ENCODE results near the gene RBM33.

Gene RBM33

DNA sequence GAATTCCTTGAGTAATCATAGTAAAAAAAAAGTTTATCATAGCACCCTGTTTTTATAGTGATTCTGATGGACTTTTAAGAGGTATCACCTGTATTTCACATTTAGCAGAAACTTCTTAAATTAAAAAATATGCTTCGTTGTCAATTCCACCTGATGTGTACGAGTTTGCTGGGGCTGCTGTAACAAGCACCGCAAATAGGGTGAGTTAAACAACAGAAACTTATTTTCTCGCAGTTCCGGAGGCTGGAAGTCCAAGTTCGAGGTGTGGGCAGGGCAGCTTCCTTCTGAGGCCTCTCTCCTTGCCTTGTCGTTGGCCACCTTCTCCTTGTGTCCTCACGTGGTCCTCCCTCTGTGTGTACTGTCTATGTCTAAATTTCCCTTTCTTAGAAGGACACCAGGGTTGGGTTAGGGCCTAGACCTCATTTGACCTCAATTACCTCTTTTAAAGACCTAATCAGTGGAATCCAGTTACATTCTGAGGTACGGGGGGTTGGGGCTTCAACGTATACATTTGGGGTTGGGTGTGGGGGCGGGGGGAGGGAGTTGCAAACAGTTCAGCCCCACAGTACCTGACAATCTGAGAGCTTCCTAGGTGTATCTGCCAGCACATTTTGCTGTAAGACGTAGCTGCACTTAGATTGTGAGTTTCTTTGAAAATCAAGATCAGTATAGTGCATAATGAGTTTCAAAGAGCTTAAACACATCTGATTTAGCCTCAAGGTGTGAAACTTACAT, 72.7 kb downstream of the RBM33 start:
- in situ Hi-C loops (cut with MboI; ENCODE audit: low sequenced_read_pairs): no loop called here

DNA sequence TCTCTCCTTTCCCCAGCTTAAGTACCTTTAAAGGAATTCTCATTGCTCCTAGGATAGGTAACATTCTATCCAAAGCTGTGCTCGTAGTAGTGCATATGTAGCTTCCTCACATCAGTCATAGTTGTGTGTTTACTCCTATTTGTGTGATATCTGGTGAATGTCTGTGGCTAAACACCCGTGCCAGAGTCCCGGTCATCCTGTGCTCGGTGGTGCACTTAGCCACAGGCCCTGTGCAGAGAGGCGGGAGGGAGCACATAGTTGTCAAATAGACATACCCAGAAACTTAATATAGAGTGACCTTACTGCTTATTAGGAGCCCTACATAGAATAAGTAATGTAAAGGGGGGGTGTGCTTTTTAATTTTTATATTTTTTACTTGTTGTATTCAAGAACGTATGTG, 76.6 kb downstream of the RBM33 start:
- in situ Hi-C loops (cut with MboI; ENCODE audit: low sequenced_read_pairs): no loop called here

DNA sequence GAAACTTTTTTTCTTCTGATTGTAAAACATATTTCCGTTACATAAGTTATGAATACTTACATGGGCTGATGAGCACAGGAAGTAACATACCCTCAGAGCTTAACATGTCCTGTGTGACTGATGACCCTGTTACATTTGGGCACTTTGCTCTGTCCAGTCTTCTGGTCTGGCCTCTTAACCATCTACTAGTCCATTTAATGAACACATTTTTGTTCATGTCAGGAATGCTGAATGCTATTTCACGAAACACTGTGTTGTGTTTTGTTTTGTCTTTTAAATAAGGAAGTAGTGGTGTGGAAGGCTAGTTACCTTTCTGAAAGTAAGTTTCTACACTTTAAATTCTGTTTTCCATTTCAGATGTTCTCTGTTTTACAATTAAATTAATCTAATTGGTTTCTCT, 77.7 kb downstream of the RBM33 start:
- in situ Hi-C loops (cut with MboI; ENCODE audit: low sequenced_read_pairs): no loop called here

DNA sequence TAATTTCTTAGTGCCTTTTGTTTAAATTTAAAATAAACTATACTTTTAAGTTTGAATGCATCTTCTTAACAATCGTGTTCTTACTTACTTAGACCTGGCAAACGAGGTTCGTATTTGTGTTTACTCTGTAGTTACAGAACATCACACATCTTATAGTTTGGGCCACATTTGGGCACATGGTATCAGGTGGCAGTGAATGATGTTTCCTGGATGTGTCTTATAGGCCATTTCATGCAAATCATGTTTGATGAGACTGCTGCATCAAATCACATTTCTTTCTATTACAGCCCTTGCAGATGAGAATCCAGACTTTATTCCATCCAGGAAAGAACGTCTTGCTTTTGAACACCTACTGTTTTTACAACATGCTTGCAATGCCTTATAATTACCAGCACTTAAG, 78.5 kb downstream of the RBM33 start:
- in situ Hi-C loops (cut with MboI; ENCODE audit: low sequenced_read_pairs): no loop called here

DNA sequence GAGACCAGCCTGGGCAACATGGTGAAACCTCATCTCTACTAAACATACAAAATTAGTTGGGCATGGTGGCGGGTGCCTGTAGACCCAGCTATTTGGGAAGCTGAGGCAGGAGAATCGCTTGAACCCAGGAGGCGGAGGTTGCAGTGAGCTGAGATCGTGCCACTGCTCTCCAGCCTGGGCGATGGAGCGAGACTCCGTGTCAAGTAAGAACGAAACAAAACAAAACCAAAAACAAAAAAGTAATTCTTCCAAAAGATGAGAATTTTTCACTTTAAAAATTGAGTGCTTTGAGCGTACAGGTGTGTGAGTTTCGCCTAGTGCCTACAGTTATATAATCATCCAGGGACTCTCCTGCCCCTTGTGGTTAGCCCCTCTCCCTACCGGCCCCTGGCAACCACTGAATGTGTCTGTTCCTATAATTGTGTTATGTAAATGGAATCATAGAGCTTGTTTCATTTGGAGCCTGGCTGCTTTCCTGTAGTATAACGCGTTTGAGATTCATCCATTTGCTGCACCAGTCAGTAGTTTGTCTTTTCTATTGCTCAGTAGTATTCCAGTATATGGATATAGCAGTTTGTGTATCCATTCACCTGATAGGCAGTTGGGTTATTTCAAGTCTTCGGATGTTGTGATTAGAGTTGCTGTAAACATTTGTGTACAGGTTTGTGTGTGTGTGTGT, 80.0 kb downstream of the RBM33 start:
- in situ Hi-C loops (cut with MboI; ENCODE audit: low sequenced_read_pairs): no loop called here

DNA sequence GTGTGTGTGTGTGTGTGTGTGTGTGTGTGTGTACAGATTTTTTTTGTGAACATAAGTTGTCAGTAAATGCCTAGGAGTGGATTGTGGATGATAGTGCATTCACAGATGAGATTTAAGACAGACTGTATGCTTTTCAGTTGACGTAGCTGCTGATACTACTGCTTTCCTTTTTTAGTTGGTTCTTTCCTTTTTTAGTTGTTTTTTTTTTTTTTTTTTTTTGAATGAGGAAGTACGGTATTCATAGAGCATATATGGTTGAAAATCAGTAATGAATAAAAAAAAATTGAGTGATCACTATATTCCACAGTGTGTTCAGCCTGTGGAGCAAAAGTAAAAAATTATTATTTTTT, 80.5 kb downstream of the RBM33 start:
- in situ Hi-C loops (cut with MboI; ENCODE audit: low sequenced_read_pairs): no loop called here

DNA sequence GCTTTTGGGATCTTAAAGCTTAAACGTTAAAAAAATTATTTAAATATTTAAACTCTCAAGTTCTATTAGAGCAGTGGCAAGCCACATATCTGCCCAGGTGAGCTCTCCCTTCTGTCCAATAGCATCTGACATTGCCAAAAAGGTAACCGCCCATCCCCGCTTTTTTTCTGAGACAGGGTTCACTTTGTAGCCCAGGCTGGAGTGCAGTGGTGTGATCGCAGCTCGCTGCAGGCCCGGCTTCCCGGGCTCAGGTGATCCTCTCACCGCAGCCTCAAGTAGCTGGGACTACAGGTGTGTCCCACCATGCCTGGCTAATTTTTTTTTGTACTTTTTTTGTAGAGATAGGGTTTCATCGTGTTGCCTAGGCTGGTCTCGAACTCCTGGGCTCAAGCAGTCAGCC, 83.2 kb downstream of the RBM33 start:
- in situ Hi-C loops (cut with MboI; ENCODE audit: low sequenced_read_pairs): no loop called here

DNA sequence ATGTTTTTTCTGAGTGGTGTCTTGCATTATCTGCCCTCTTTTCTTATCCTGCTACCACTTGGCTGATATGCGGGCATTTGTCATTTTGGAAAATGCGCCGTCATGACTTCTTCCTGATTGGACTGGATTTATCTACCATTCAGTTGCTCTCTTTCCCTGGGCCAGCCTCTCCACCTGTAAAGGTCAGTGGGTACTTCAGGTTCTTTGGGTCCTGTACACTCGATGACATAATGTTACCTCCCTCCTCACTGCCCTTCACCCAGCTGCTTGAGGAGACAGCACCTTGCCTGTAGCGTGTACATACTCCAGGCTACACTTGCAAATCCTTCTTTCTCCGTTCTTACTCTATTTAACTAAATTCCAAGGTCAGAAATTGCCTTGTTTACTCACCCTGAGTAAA, 83.7 kb downstream of the RBM33 start:
- in situ Hi-C loops (cut with MboI; ENCODE audit: low sequenced_read_pairs): no loop called here

DNA sequence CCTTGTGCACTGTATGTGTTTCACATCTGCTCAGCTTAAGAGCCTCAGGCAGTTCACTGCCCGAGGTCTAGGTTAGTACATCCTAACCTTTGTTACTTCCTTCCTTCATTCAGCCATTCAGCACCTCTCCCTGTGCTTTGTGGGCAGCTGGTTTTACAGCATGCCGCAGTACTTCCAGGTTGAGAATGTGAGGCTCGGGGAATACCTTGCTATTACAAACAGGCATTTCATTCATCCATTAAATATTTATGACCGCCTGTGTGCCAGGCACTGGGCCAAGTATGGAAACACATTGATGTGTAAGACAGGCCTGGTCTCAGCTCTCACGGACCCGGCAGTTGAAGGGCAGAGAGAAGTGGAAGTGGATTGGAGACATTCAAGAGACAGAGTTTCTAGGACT, 85.4 kb downstream of the RBM33 start:
- in situ Hi-C loops (cut with MboI; ENCODE audit: low sequenced_read_pairs): no loop called here

DNA sequence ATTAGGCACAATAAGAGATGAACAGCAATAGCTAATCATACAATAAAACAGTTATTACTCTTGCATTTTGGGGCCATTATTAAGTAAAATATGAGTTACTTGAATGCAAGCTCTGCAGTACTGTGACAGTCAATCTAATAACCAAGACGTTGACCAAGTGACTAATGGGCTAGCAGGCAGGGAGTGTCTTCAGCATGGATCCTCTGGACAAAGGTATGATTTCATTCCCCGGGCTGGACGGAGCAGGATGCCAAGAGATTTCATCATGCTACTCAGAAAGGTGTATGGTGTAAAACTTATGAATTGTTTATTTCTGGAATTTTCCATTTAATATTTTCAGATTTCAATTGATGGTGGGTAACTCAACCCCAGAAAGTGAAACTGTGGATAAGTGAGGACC, 86.9 kb downstream of the RBM33 start:
- in situ Hi-C loops (cut with MboI; ENCODE audit: low sequenced_read_pairs): no loop called here

DNA sequence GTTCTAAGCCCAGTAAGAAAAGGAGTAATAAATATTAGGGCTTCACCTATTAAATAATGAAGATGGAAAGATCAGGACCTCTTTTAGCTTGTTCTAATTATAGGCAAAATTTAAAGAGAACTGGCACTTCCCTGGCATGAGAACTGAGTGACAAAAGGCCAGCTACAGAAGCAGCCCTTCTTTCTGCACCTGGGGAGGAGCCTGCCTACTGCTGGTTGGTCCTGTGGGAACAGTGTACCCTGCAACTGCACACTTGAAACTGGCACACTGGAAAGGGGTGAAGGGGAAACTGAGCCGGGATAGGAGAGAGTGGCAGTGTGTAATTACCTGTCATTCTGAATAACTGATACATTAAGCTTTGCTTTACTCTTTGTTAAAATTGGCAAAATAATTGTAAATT, 87.4 kb downstream of the RBM33 start:
- in situ Hi-C loops (cut with MboI; ENCODE audit: low sequenced_read_pairs): no loop called here

DNA sequence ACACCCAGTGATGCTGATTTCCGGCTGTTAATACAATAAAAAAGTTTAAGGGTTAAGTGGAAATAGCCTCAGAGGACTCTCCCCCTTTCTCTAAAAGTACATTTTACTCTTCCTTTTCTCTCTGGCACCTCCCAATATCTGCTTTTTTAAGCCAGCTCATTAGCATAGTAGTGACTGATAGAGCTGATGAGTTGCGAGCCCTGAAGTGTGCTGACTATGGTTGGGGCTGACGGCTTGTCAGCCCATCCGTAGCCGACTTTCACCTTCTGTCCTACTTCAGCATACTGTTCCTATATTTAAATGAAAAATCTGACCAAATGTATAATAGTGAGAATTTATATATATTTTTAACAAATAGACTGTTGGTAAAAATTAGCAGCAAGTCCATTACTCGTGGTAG, 87.8 kb downstream of the RBM33 start:
- in situ Hi-C loops (cut with MboI; ENCODE audit: low sequenced_read_pairs): no loop called here

DNA sequence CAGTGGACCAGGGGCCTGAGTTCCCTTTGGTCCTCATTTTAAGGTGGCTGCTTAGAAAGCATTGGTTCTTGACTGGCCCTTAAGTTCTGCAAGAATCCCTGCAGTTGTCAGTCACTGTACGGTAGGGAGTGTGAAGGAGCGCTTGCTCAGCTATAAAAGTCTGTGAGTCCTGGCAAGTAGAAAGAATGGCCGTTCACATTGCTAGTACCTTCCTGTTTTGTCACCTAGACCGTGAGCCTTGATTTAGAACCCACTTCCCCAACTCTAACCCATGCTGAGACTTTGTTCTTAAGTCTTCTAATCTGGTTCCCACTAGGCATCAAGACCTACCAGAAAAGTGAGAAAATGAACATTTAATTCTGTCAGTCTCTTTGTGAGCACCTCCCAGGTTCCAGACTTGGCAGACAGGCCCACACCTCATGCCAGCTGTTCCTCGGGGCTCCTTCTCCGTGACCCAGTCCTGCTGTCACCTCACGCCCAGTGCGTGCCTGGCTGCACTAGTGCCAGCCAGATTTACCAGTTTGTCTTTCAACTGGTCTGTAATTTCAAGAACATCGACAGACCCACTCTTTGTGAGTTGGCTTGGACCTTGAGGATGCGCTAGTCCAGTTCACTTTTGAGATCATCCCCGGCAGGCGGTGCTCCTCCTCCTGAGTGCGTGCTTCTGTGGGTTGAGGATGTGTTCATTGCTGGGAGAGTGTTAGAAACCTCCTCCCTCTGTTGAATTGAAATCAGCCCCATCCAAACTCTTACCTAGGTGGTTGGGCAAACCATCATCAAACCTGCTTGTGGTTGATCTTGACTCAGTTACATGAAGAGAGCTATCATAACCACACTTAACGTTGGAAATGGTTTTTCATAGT, 89.4 kb downstream of the RBM33 start:
- in situ Hi-C loops (cut with MboI; ENCODE audit: low sequenced_read_pairs): no loop called here

DNA sequence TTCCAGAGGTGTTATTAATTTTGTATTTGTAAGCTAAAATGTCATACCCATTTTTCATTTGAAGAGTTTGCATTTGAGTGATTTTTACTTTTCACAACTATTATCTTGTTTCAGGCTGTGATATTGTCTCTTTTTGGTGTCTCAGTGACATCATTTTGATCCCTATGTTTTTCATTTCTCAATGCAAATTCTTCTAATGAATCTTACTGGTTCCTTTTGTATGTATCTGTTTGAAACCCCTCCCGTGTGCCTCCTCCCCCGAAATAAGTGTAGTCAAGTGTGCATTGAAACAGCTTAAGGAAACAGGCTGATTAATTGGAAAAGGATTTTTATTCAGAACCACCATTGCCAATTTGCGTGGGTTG, 90.0 kb downstream of the RBM33 start:
- in situ Hi-C loops (cut with MboI; ENCODE audit: low sequenced_read_pairs): no loop called here

DNA sequence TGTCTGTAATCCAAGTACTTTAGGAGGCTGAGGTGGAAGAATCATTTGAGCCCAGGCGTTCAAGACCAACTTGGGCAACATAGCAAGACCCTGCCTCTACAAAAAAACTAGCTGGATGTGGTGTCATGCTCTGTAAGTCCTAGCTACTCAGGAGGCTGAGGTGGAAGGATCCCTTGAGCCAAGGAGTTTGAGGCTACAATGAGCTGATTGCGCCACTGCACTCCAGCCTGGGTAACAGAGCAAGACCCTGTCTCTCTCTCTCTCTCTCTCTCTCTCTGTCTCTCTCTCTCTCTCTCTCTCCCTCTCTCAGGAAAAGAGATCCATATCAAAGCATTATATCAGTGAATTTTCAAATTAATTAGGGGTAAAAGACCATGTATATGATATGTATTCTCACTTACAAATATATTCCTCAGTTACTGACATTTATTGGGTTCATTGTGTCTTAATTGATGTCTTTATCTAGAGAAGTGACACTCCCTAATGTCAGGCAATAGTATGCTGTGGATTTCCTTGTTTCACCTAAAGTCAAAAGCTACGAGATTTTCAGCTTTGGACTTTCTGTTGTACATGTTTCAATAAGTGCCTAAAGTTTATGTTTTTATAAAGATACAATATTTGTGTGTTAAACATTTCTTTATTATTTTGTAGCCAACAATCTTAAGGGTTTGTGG, 91.1 kb downstream of the RBM33 start:
- in situ Hi-C loops (cut with MboI; ENCODE audit: low sequenced_read_pairs): no loop called here

DNA sequence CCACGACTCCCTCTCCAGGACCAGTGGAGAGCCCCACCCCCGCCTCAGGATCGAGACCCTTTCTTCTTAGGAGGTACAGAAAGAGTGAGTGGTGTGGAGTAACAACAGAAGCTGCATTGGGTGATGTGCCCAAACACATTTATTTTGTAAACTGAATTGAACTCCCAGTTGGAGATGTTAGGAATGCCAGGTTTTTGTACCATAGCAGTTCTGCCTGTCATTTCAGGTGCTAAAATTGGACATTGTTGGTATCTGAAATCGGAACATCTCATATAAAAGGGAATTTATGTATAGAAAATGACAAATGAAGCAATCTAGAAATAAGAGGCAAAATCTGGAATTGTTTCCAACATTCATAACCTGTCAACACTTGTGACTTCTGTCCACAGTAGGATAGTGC, 93.1 kb downstream of the RBM33 start:
- in situ Hi-C loops (cut with MboI; ENCODE audit: low sequenced_read_pairs): no loop called here

DNA sequence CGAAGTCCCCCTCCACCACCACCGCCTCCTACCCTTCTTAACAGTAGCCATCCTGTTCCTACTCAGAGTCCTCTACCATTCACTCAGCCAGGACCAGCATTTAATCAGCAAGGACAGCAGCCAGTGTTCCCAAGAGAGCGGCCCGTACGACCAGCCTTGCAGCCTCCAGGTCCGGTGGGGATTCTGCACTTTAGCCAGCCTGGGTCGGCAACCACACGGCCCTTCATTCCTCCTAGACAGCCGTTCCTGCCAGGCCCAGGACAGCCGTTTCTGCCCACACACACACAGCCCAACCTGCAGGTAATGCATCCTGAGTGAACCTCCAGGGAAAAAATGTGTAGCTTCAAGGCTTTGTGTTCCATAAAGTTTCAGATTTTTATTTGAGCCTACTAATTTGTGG, 93.6 kb downstream of the RBM33 start:
- in situ Hi-C loops (cut with MboI; ENCODE audit: low sequenced_read_pairs): no loop called here

DNA sequence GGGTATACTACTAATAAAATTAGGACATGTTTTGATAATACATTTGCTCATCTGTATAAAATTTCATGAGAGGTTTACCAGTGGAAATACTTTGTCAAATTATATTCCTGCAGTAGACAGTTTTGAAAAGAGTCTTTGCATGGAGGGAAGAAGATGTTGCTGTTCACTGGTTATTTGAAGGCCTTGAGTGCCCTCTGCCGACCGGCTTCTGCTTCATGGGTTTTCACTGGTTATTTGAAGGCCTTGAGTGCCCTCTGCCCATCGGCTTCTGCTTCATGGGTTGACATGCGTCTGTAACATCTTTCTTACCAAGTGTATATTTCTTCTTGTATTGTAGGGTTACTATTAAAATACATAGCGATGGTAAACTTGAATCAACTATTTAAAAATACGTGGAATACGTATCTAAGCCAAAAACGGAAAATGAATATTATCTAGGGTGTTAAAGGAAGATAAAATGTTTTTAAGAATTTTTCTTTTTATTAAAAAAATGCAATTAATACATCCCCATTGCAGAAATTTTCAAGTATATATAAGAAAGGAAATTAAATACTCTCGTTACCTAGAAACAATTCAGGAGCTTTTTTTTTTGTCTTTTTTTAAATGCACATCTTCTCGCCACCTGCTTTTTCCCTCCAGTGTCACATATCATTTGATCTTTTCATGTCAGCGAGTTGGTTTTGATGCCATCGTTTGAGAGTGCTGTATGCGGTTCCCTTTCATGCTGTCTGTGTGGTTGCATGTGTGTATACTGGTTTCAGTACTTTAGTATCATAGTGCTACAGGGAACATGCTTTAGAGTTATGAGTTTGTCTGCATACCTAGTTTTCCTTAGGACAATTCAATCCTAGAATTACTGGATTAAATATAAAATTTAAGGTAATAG, 94.4 kb downstream of the RBM33 start:
- in situ Hi-C loops (cut with MboI; ENCODE audit: low sequenced_read_pairs): no loop called here

DNA sequence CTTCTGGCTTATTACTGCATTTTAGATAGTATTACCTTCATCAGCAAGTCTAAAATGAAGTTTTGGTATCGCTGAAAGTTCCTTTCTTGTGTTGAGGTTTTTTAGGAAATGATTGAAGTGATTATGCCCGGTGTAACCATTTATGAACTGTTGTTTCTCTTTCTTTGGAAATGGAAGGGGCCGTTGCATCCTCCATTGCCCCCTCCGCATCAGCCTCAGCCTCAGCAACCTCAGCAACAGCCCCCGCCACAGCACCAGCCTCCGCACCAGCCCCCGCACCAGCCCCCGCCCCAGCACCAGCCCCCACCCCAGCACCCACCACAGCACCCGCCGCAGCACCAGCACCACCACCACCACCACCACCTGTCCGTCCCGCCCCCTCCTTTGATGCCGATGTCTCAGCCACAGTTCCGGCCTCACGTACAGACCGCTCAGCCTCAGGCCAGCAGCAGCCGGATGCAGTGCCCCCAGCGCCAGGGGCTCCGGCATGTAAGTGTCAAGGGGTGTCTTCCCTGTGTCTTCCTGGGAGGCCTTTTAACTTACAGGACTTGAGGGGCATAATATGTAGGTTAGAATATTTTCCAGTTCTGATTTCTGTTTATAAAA, 95.2 kb downstream of the RBM33 start:
- in situ Hi-C loops (cut with MboI; ENCODE audit: low sequenced_read_pairs): no loop called here

DNA sequence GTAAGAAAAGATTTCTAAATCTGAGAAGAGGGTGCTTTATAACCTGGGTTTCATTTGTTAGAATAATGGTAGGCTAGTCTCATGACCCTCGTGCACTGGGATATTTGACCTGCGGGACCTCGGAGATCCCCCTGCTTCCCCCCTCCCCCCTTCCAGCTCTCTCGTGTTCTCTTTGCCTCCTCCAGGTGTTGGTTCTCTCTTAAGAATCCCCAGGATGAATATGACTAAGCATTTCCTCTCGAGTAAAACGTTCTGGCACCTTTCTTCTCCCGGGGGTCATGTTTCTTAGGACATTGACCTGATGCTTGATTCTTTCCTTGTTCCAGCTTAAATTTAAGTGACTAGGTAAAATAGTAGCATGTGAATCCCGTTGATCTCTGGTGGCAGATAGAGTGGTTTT, 96.6 kb downstream of the RBM33 start:
- in situ Hi-C loops (cut with MboI; ENCODE audit: low sequenced_read_pairs): no loop called here

Data from HL-60/S4 treated with phorbol 12-myristate 13-acetate at 8.2 ng/mL for 4 days and 3 days (cell line).